ENCODE measurements around the gene DDN. TPM values are rescaled to one million over a fixed set of nuclear protein-coding genes. Genes with fewer than 3 reads are reported as not detected.
A peak's percentile ranks its signal among the peaks of the same experiment; 100 is the strongest.

DDN gene
- total RNA-seq, 1 experiment from 2014 or later, result 0.51 TPM

DNA sequence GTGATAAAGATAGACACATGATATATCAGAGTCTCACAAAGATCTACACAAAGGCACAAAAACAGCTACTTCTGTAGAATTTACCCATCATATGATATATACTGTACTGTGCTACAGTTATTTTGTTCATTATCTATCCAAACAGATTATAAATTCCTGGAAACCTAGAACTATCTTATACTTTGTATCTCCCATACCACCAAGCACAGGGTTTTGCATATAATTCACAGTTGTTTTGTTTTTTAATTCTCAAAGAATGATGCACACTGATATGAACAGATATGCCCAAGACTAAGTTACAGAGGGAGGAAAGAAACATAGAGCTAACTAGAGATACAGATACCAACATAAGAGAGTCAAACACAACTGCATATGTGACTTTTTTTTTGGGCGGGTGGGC lies 16.0 kb upstream of the DDN start:
- ChIA-PET POLR2A (interaction anchor here (0.5 to 0.6 kb wide), 2 partner anchors 32 to 451 kb away, joined by 4 to 5 read pairs; no protein-coding TSS in a partner anchor), CTCF (interaction anchor here (0.6 to 0.8 kb wide), 3 partner anchors 18 to 76 kb away, joined by 3 to 6 read pairs (median 4); no protein-coding TSS in a partner anchor)
- in situ Hi-C loops (cut with HindIII; ENCODE audit: low pct_unique_long_range_greater_than_20kb, low sequenced_read_pairs), result no loop called here
- H3K9me3 ChIP-seq (ENCODE audit: control insufficient read depth, insufficient read depth, low read depth, low read length), result no peaks in the 10 kb centered on the region
- peaks cover 13% of the 10 kb centered on the region for H3K4me1 ChIP-seq (ENCODE audit: control insufficient read depth, insufficient read depth, low read length)
- no TSS peak for BruUV-seq (replicated peaks)
- no peak overlapping the region for H3K4me3 ChIP-seq (ENCODE audit: low read depth in 2 of 2, low read length in 2 of 2)
- ATAC-seq, result no peak
- TF ChIP-seq POLR2AphosphoS5 (IDR thresholded peaks at IDR 0.05; ENCODE audit: low read depth, low read length) (no peak), SIN3A (IDR thresholded peaks at IDR 0.05; ENCODE audit: borderline replicate concordance, insufficient read depth, low read depth, low read length) (no peak), TCF7L2 (IDR thresholded peaks at IDR 0.05; ENCODE audit: low read depth, low read length) (no peak)
- TF ChIP-seq, protein P1, sequence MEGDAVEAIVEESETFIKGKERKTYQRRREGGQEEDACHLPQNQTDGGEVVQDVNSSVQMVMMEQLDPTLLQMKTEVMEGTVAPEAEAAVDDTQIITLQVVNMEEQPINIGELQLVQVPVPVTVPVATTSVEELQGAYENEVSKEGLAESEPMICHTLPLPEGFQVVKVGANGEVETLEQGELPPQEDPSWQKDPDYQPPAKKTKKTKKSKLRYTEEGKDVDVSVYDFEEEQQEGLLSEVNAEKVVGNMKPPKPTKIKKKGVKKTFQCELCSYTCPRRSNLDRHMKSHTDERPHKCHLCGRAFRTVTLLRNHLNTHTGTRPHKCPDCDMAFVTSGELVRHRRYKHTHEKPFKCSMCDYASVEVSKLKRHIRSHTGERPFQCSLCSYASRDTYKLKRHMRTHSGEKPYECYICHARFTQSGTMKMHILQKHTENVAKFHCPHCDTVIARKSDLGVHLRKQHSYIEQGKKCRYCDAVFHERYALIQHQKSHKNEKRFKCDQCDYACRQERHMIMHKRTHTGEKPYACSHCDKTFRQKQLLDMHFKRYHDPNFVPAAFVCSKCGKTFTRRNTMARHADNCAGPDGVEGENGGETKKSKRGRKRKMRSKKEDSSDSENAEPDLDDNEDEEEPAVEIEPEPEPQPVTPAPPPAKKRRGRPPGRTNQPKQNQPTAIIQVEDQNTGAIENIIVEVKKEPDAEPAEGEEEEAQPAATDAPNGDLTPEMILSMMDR (IDR thresholded peaks at IDR 0.05), result no peak
- TF ChIP-seq, protein P2, sequence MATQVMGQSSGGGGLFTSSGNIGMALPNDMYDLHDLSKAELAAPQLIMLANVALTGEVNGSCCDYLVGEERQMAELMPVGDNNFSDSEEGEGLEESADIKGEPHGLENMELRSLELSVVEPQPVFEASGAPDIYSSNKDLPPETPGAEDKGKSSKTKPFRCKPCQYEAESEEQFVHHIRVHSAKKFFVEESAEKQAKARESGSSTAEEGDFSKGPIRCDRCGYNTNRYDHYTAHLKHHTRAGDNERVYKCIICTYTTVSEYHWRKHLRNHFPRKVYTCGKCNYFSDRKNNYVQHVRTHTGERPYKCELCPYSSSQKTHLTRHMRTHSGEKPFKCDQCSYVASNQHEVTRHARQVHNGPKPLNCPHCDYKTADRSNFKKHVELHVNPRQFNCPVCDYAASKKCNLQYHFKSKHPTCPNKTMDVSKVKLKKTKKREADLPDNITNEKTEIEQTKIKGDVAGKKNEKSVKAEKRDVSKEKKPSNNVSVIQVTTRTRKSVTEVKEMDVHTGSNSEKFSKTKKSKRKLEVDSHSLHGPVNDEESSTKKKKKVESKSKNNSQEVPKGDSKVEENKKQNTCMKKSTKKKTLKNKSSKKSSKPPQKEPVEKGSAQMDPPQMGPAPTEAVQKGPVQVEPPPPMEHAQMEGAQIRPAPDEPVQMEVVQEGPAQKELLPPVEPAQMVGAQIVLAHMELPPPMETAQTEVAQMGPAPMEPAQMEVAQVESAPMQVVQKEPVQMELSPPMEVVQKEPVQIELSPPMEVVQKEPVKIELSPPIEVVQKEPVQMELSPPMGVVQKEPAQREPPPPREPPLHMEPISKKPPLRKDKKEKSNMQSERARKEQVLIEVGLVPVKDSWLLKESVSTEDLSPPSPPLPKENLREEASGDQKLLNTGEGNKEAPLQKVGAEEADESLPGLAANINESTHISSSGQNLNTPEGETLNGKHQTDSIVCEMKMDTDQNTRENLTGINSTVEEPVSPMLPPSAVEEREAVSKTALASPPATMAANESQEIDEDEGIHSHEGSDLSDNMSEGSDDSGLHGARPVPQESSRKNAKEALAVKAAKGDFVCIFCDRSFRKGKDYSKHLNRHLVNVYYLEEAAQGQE (IDR thresholded peaks at IDR 0.05; ENCODE audit: insufficient read depth in 1 of 2, low read depth in 2 of 2, low read length in 1 of 2), result no peak
- H3K27me3 ChIP-seq (ENCODE audit: control insufficient read depth, insufficient read depth, low read length), result no peaks in the 10 kb centered on the region
- H3K36me3 ChIP-seq (ENCODE audit: control insufficient read depth, insufficient read depth, low read length), result peaks cover 6% of the 10 kb centered on the region; the same call in 1 of the 2 replicates
- no peak overlapping the region for H3K27ac ChIP-seq (ENCODE audit: low read length)
- DNase-seq (ENCODE audit: low read depth, low spot score), result no peak
- intact Hi-C loops (cut with micrococcal nuclease; ENCODE audit: unreplicated experiment), result no loop called here

DNA sequence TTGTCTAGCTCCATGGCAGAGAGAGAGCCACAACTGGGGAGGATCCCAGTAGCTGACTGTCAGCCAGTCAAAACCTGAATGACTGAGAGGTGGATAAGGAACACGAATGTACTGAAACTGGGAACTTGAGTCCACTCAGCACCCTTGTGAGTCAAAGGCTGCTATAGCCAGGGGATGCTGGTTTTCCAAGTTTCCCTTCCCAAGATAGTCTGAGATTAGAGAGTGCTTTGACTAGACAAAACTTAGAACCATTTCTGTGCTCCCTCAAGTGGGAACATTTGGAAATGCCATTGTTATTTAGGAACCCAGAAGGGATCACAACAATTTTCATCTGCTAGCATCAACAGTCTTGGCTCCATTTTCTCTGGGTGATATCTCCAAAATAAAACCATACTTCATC lies 15.4 kb upstream of the DDN start:
- no TSS peak for BruUV-seq (replicated peaks)
- in situ Hi-C loops (cut with HindIII; ENCODE audit: low pct_unique_long_range_greater_than_20kb, low sequenced_read_pairs), result no loop called here
- TF ChIP-seq, protein P1 (IDR thresholded peaks at IDR 0.05), result peak; percentile 51
- TF ChIP-seq POLR2AphosphoS5 (IDR thresholded peaks at IDR 0.05; ENCODE audit: low read depth, low read length), result no peak
- ChIA-PET POLR2A (interaction anchor here (1.3 kb wide), 1 partner anchor 14 kb away, joined by 3 read pairs; no protein-coding TSS in a partner anchor), CTCF (interaction anchor here (0.8 kb wide), 1 partner anchor 18 kb away, joined by 3 read pairs; no protein-coding TSS in a partner anchor)
- Histone ChIP-seq H3K27ac (ENCODE audit: low read length) (no peak overlapping the region), H3K4me3 (ENCODE audit: low read depth in 2 of 2, low read length in 2 of 2) (no peak overlapping the region), H3K9me3 (ENCODE audit: control insufficient read depth, insufficient read depth, low read depth, low read length) (no peaks in the 10 kb centered on the region), H3K27me3 (ENCODE audit: control insufficient read depth, insufficient read depth, low read length) (no peaks in the 10 kb centered on the region), H3K36me3 (ENCODE audit: control insufficient read depth, insufficient read depth, low read length) (peaks cover 6% of the 10 kb centered on the region; the same call in 1 of the 2 replicates), H3K4me1 (ENCODE audit: control insufficient read depth, insufficient read depth, low read length) (peaks cover 8% of the 10 kb centered on the region)
- intact Hi-C loops (cut with micrococcal nuclease; ENCODE audit: unreplicated experiment), result no loop called here
- ATAC-seq (no peak), DNase-seq (ENCODE audit: low read depth, low spot score) (no peak)

Measured in Panc1 (cell line).